Fibroblast of lung (primary cell): Measurements from ENCODE around the gene ABLIM2.

Experiments
- EZH2 ChIP-seq: IDR thresholded peaks from 2 replicates; pipeline ENCODE4 v1.5.1; 2012; ENCODE audit warnings: low read length, control low read depth, mild to moderate bottlenecking; ENCODE audit errors: missing control alignments
- TF ChIP-seq, protein P1 (sequence below), 2 donors: IDR thresholded peaks in 1 of 2; conservative IDR thresholded peaks in 1 of 2; 1 replicate in 1 of 2; 2 replicates in 1 of 2; pipeline ENCODE4 v1.5.1; 2011 to 2012; ENCODE audit warnings: low read length in 2 of 2, control low read depth in 1 of 2, inconsistent platforms in 1 of 2, low read depth in 1 of 2, mild to moderate bottlenecking in 1 of 2

DNA sequence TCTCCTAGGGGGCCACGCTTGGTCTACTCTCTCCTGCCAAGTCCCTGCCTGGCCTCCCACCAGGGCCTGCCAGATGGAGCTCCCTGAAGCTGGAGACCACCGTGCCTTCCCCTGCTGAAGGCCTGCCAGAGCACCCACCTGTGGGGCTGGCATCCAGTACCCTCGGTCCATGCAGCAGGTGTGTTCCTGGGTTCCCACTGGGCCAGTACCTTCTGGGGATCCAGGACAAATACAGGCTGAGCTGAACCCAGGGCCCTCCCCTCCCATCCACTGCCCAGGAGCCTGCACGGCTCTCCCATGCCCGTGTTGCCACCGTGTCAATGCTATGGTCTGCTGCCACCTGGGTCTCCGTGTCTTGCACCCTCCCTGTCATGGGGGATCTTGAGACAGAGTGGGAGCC is 68.8 kb downstream of the ABLIM2 start:
- TF ChIP-seq, protein P1, sequence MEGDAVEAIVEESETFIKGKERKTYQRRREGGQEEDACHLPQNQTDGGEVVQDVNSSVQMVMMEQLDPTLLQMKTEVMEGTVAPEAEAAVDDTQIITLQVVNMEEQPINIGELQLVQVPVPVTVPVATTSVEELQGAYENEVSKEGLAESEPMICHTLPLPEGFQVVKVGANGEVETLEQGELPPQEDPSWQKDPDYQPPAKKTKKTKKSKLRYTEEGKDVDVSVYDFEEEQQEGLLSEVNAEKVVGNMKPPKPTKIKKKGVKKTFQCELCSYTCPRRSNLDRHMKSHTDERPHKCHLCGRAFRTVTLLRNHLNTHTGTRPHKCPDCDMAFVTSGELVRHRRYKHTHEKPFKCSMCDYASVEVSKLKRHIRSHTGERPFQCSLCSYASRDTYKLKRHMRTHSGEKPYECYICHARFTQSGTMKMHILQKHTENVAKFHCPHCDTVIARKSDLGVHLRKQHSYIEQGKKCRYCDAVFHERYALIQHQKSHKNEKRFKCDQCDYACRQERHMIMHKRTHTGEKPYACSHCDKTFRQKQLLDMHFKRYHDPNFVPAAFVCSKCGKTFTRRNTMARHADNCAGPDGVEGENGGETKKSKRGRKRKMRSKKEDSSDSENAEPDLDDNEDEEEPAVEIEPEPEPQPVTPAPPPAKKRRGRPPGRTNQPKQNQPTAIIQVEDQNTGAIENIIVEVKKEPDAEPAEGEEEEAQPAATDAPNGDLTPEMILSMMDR (conservative IDR thresholded peaks at IDR 0.05 in 1 of 2, IDR thresholded peaks at IDR 0.05 in 1 of 2; ENCODE audit: low read depth in 1 of 2, low read length in 2 of 2) = no peak
- TF ChIP-seq EZH2 = no peak
